Activated T-cell treated with anti-CD3 and anti-CD28 coated beads, Interleukin-2, amount 50 U/mL, for 4 hours (primary cell): Measurements from ENCODE around the gene ASB13. TPM values are rescaled to one million over a fixed set of nuclear protein-coding genes. Genes with fewer than 3 reads are reported as not detected.
"Not testable (repeated sequence)": the region's sequence is repeated elsewhere in the genome, so short reads cannot be mapped to it uniquely, and the experiment has no call there.

Experiments used
- ATAC-seq, 2 donors: fragments of 200-7000 bp; cut with Tn5 transposase; one replicate each; pipeline ENCODE4 v1.10.0; 2021
- DNase-seq: peaks from one replicate; pipeline ENCODE4 v3.0.0-alpha.2; 2020
- H3K27me3 Mint-ChIP-seq: one replicate; pipeline ENCODE4 v1.8.0; 2021; ENCODE audit warnings: low read depth, mixed read lengths
- H3K36me3 Mint-ChIP-seq: one replicate; pipeline ENCODE4 v1.8.0; 2022; ENCODE audit warnings: mixed read lengths; ENCODE audit not compliant: insufficient read depth
- H3K4me1 Mint-ChIP-seq: one replicate; pipeline ENCODE4 v1.8.0; 2021; ENCODE audit warnings: low read depth, mixed read lengths
- H3K4me3 Mint-ChIP-seq: one replicate; pipeline ENCODE4 v1.8.0; 2021; ENCODE audit warnings: mild to moderate bottlenecking, moderate library complexity, mixed read lengths
- H3K9me3 Mint-ChIP-seq: one replicate; pipeline ENCODE4 v1.8.0; 2021; ENCODE audit warnings: mixed read lengths
- total RNA-seq, 3 donors: library from RNA; stranded (reverse); gene quantifications; one replicate each; pipeline ENCODE4 v1.2.1, GENCODE V29; 2021

ASB13 gene
- total RNA-seq, 3 donors from 2014 or later, result 7.4 to 15.3 (median 8.0) TPM

DNA sequence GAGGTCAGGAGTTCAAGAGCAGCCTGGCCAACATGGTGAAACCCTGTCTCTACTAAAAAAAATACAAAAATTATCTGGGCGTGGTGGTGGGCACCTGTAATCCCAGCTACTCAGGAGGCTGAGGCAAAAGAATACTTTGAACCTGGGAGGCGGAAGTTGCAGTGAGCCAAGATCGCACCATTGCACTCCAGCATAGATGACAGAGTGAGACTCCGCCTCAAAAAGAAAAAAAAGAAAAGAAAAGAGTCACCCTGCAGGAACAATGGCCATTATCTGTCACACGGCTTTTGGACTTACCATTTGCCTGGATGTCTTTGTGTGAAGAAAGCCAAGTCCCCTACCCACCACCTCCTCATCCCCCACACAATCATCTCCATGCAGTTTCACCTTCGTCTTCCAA is 73.0 kb downstream of the ASB13 start:
- H3K36me3 Mint-ChIP-seq, ATAC-seq, H3K4me3 Mint-ChIP-seq, DNase-seq, H3K4me1 Mint-ChIP-seq, H3K9me3 Mint-ChIP-seq: not testable (repeated sequence)
- peaks cover 23% of the 10 kb centered on the region for H3K27me3 Mint-ChIP-seq

DNA sequence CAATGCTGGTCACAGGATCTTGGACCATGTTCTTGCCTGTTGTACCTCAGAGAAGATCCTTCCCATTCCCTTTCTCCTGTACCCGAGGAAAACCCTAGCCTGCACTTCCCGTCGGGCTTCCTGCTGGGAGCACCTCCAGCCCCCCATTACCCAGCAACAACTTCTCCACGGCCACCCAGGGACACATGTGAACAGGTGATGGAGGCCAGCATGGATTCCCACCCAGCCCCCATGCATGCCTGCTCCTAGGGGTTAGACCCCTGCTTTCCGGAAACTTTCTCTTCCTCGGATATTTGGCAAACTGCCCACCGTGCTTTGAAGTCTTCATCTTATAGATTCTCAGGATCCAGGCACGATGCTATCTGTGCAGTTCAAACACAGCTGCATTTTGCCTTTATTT is 74.3 kb downstream of the ASB13 start:
- ATAC-seq (no peak), DNase-seq (no peak)
- Mint-ChIP-seq H3K27me3 (peaks cover 23% of the 10 kb centered on the region), H3K36me3 (no peaks in the 10 kb centered on the region), H3K4me1 (no peaks in the 10 kb centered on the region), H3K9me3 (no peaks in the 10 kb centered on the region), H3K4me3 (no peak overlapping the region)

DNA sequence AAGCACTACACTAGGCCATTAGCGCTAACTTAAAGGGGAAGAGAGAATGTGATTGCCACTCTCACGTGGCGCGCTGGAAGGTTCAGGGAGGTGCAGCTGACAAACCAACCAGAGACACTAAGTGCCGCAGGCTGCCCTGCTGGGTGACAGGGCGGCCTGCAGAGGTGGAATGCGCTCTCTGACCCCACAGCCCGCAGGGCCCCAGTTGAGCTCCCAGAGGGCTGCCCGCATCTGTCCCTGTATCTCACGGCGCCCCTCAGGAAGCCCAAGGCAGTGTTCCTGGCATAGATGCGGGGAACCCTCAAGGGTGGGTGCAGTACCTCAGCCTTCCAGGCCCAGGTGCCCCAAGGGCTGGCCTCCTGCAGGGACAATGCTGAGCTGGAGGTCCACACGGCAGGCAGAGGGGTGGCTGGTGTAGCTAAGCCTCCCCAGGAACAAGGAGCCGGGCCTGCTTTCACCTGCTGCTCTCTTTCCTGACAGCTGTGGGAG is 75.0 kb downstream of the ASB13 start:
- H3K4me3 Mint-ChIP-seq, result no peak overlapping the region
- H3K4me1 Mint-ChIP-seq, result no peaks in the 10 kb centered on the region
- no peak for ATAC-seq
- no peaks in the 10 kb centered on the region for H3K9me3 Mint-ChIP-seq
- H3K36me3 Mint-ChIP-seq, result no peaks in the 10 kb centered on the region
- peaks cover 27% of the 10 kb centered on the region for H3K27me3 Mint-ChIP-seq
- no peak for DNase-seq

DNA sequence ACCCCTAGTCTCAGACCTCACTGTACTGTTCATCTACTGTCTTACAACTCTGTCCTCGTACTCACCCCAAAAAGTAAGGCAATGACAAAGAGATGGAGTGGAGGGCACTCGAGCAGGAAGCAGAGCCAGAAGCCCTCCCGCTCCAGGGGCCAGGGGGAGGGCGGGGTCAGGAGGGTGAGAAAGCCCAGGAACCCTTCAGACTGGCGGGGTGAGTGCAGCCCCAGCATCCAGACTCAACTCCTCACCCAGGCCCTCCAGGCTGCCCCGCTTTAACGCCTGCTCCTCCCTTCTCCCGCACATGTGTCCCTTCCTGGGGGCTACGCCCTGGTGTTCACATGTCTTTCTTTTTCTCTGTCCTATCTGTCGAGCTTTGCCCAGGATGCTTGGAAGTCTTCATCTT is 75.6 kb downstream of the ASB13 start:
- Mint-ChIP-seq H3K4me3 (no peak overlapping the region), H3K9me3 (no peaks in the 10 kb centered on the region), H3K36me3 (no peaks in the 10 kb centered on the region), H3K4me1 (no peaks in the 10 kb centered on the region), H3K27me3 (peaks cover 27% of the 10 kb centered on the region)
- ATAC-seq (no peak), DNase-seq (no peak)

DNA sequence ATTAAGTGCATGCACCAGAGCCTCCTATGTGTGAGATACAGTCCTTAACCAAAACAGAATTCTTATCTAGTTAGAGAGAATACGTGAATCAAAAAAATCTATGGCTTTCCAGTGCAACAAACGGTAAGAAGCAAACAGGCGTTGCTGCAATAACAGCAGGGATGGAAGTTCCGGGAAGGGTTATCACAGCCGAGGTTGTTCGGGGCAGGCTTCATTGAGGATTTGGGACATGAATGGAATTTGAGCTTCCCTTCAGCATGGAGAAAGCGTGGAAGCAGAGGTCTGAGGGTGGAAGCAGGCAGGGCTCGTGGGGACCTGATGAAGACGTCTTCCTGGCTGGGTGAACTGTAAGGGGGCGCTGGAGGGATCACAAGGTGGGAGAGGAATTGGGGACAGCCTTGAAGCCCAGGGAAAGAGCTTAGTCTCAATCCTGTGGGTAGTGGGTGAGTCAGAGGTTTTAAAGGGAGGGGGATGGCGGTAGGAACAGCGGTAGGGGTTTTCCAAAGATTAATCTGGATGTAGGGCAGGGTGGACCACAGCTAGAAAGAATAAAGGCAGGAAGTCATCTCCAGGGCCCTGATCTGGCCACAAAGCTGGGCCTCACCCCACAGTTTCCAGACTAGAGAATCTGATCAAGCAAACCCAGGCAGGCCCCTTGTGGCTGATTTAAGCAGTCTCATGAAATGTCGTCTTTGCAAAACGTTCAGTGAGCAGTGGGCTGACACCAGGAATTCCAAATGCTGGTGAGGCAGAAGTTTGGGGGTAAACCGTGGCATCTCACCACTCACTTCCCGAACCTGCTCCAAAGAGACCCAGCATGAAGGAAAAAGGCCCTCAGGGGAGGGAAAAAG is 76.5 kb downstream of the ASB13 start:
- DNase-seq (no peak), ATAC-seq (peak in 1 of 2 donors; percentile 10)
- peaks cover 23% of the 10 kb centered on the region for H3K27me3 Mint-ChIP-seq
- no peaks in the 10 kb centered on the region for H3K36me3 Mint-ChIP-seq
- H3K4me3 Mint-ChIP-seq, result no peak overlapping the region
- H3K4me1 Mint-ChIP-seq, result no peaks in the 10 kb centered on the region
- H3K9me3 Mint-ChIP-seq, result no peaks in the 10 kb centered on the region

DNA sequence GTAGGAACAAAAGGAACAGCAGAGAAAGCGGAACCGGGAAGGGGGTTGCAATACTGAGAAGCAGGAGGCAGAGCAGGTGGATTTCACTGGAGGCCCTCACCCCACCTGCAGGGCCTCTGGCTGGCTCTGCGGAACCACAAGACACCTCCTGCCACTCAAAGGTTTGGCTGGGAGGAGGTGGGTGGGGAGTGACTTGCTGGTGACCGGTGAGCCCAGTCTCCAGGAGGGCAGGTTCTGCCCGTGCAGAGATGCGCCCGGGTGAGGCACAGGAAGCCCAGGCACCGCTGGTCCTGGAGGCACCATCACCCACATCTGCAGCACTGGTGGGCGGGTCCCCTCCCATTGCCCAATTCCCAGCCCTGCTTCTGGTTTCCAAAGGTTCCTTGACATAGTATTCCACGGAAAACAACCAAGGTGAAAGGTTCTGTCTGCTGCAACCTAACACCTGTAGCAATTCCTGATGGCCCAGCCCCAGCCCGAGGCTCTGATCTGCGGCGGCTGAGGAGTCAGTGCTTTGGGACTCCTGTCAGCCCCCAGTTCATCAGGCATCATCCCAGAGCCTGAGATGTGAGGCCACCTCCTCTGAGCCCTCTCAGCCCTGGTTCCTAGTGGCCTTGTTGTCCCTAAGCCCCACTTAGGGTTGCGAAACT is 77.3 kb downstream of the ASB13 start:
- no peak for DNase-seq
- Mint-ChIP-seq H3K4me3 (no peak overlapping the region), H3K9me3 (no peaks in the 10 kb centered on the region), H3K36me3 (no peaks in the 10 kb centered on the region), H3K27me3 (peaks cover 21% of the 10 kb centered on the region), H3K4me1 (no peaks in the 10 kb centered on the region)
- no peak for ATAC-seq

Other genes with a start within 250 kb of the ASB13 start
- not detected for gene CALML5, start 167.0 kb downstream of the ASB13 start, total RNA-seq
- gene CALML3, start 141.6 kb downstream of the ASB13 start, total RNA-seq, result not detected
- gene TASOR2, start 18.2 kb upstream of the ASB13 start, total RNA-seq, result 100 to 1,000 TPM in 2 of 3 donors, 10 to 100 TPM in 1; 93.4 to 115 (median 109) TPM
- 100 to 1,000 TPM; 270 to 301 (median 294) TPM for gene GDI2, start 146.8 kb upstream of the ASB13 start, total RNA-seq
- 10 to 100 TPM in 2 of 3 donors, 1 to 10 TPM in 1; 9.6 to 11.9 (median 10.3) TPM for gene ANKRD16, start 223.3 kb upstream of the ASB13 start, total RNA-seq
- gene FBH1, start 223.6 kb upstream of the ASB13 start, total RNA-seq, result 10 to 100 TPM; 61.2 to 67.9 (median 62.7) TPM